HFFc6 (cell line): Measurements from ENCODE around the gene FSIP1. TPM values are rescaled to one million over a fixed set of nuclear protein-coding genes. Genes with fewer than 3 reads are reported as not detected.

ENCODE experiments used
- DNase-seq: peaks from one replicate; pipeline ENCODE4 v3.0.0-alpha.2; 2018
- H3K27ac Mint-ChIP-seq: 2 replicates; pipeline ENCODE4 v1.8.0; 2020; ENCODE audit warnings: mild to moderate bottlenecking, mixed read lengths
- H3K27me3 Mint-ChIP-seq: 2 replicates; pipeline ENCODE4 v1.8.0; 2021; ENCODE audit warnings: mild to moderate bottlenecking, moderate library complexity, mixed read lengths; ENCODE audit not compliant: insufficient read depth
- H3K36me3 Mint-ChIP-seq: 2 replicates; pipeline ENCODE4 v1.8.0; 2021; ENCODE audit warnings: low read depth, mixed read lengths
- H3K4me1 Mint-ChIP-seq: 2 replicates; pipeline ENCODE4 v1.8.0; 2020; ENCODE audit warnings: low read depth, mixed read lengths
- H3K4me3 Mint-ChIP-seq: 2 replicates; pipeline ENCODE4 v1.8.0; 2020; ENCODE audit warnings: mild to moderate bottlenecking, moderate library complexity, mixed read lengths
- H3K9me3 Mint-ChIP-seq: 2 replicates; pipeline ENCODE4 v1.8.0; 2020; ENCODE audit warnings: mild to moderate bottlenecking, mixed read lengths
- CTCF ChIP-seq: fragments of 200-600 bp; sonication (generic); IDR thresholded peaks from 2 replicates; pipeline ENCODE4 v1.5.0; 2021; ENCODE audit warnings: antibody characterized with exemption, mild to moderate bottlenecking
- total RNA-seq, 6 experiments: library from RNA; stranded (reverse); fragmentation: NEBNext Ultra II Directional; extraction: Animal tissue kit (Norgen Biotek cat#: 25700); gene quantifications; 2 replicates in 1 of 6; 3 replicates in 5 of 6; pipeline ENCODE4 v1.2.3, GENCODE V29; 2021

The FSIP1 gene
- total RNA-seq, 6 experiments from 2014 or later: 1.2 to 2.0 (median 1.3) TPM

- Mint-ChIP-seq H3K4me3 (no peak overlapping the region), H3K4me1 (peaks cover 48% of the 10 kb centered on the region), H3K27ac (no peak overlapping the region), H3K36me3 (peaks cover 10% of the 10 kb centered on the region; the same call in 1 of the 2 replicates), H3K27me3 (no peaks in the 10 kb centered on the region; the same call in 1 of the 2 replicates), H3K9me3 (no peaks in the 10 kb centered on the region; the same call in 1 of the 2 replicates)
- TF ChIP-seq CTCF: no peak
- DNase-seq: no peak
Observed at GRCh38 chr15:39623529-39623931, 159.1 kb downstream of the FSIP1 start.

GRCh38 chr15:39622660-39623516, 159.8 kb downstream of the FSIP1 start:
- H3K27ac Mint-ChIP-seq: no peak overlapping the region
- no peak for TF ChIP-seq CTCF
- no peaks in the 10 kb centered on the region; the same call in 1 of the 2 replicates for H3K9me3 Mint-ChIP-seq
- no peak for DNase-seq
- no peaks in the 10 kb centered on the region; the same call in 1 of the 2 replicates for H3K27me3 Mint-ChIP-seq
- no peak overlapping the region for H3K4me3 Mint-ChIP-seq
- H3K36me3 Mint-ChIP-seq: peaks cover 10% of the 10 kb centered on the region; the same call in 1 of the 2 replicates
- peaks cover 48% of the 10 kb centered on the region for H3K4me1 Mint-ChIP-seq

GRCh38 chr15:39621976-39622375, 160.7 kb downstream of the FSIP1 start:
- no peak for DNase-seq
- Mint-ChIP-seq H3K27me3 (no peaks in the 10 kb centered on the region; the same call in 1 of the 2 replicates), H3K36me3 (peaks cover 10% of the 10 kb centered on the region; the same call in 1 of the 2 replicates), H3K4me1 (peaks cover 48% of the 10 kb centered on the region), H3K9me3 (no peaks in the 10 kb centered on the region; the same call in 1 of the 2 replicates), H3K4me3 (no peak overlapping the region), H3K27ac (no peak overlapping the region)
- TF ChIP-seq CTCF: no peak

- no peaks in the 10 kb centered on the region; the same call in 1 of the 2 replicates for H3K9me3 Mint-ChIP-seq
- peaks cover 4% of the 10 kb centered on the region; the same call in 1 of the 2 replicates for H3K36me3 Mint-ChIP-seq
- no peak overlapping the region for H3K27ac Mint-ChIP-seq
Observed at GRCh38 chr15:39621210-39621609, 161.4 kb downstream of the FSIP1 start.

More at GRCh38 chr15:39621210-39621609, 161.4 kb downstream of the FSIP1 start:
- Mint-ChIP-seq H3K4me1 (peaks cover 49% of the 10 kb centered on the region), H3K4me3 (no peak overlapping the region), H3K27me3 (no peaks in the 10 kb centered on the region; the same call in 1 of the 2 replicates)
- no peak for DNase-seq
- TF ChIP-seq CTCF: no peak
